ENCODE results near the gene CENPT. TPM values are rescaled to one million over a fixed set of nuclear protein-coding genes. Genes with fewer than 3 reads are reported as not detected.

Gene CENPT
- total and polyA plus RNA-seq, 2 of the 13 experiments (the other 11 are each of a cell fraction or from before 2014, with no cell fraction given): 40.9 to 43.3 TPM

DNA sequence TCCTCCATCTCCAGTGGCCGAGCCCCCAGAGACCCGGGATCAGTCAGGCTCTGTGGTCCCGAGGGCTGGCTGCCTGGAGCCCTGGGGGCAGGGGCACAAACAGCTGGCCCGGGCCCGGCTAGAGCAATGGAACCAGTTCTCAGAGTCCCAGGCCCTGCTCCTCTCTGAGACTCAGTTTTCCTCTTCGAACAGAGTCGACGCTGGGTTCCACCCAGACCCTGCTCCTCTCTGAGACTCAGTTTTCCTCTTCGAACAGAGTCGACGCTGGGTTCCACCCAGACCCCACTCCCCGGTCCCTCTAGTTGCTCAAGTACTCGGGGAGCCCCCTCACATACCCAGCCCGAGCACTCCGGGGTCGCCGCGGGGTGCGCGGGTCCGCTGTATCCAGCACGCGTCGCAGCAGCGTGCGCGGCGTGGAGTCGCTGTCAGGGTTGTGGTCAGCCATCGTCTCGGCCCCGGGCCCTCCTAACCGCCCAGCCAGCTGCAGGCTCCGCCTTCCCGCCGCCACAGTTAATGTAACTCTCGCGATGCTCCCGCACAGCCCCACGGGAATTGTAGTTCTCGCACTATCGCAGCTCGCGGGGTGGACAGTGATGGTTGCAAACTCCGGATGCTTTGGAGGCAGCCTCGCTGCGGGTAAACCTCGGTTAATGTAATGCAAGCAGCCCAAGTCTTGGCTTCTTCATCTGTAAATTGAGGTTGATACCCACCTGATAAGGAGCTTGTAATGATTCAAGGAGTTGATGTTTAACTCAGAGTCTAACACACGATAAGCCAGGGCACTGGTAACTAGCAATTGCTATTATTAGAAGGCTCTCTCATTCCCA is 13.9 kb downstream of the CENPT start (continued):
- no peak for TF ChIP-seq ZBTB10 (CRISPR knock-in tag; IDR thresholded peaks at IDR 0.05; ENCODE audit: borderline replicate concordance)
- no peak for TF ChIP-seq SP140L (CRISPR knock-in tag; IDR thresholded peaks at IDR 0.05; ENCODE audit: borderline replicate concordance)
- TF ChIP-seq NFIC (IDR thresholded peaks at IDR 0.05; ENCODE audit: low read length): no peak; the same call in 1 of the 2 replicates
- no peak for TF ChIP-seq NFIB (CRISPR knock-in tag; IDR thresholded peaks at IDR 0.05; ENCODE audit: borderline replicate concordance)
- 0 out of 2 replicates have a peak, but pooled peaks have one; percentile 45 for TF ChIP-seq ZNF234 (CRISPR knock-in tag; conservative IDR thresholded peaks at IDR 0.05)
- TF ChIP-seq YY1 (IDR thresholded peaks at IDR 0.05; ENCODE audit: insufficient read depth, insufficient replicate concordance, low read depth, low read length): peak; percentile 92
- TF ChIP-seq ZFP37 (CRISPR knock-in tag; IDR thresholded peaks at IDR 0.05; ENCODE audit: borderline replicate concordance): peak; percentile 50; the same call in 1 of the 2 replicates
- TF ChIP-seq ZHX2 (IDR thresholded peaks at IDR 0.05; ENCODE audit: low read depth): peak; percentile 78
- 0 out of 2 replicates have a peak, but pooled peaks have one; percentile 75 for TF ChIP-seq ZHX2 (CRISPR knock-in tag; IDR thresholded peaks at IDR 0.05; ENCODE audit: borderline replicate concordance)
- no peak; the same call in 1 of the 2 replicates for TF ChIP-seq ZNF850 (CRISPR knock-in tag; conservative IDR thresholded peaks at IDR 0.05)
- TF ChIP-seq, protein P1, sequence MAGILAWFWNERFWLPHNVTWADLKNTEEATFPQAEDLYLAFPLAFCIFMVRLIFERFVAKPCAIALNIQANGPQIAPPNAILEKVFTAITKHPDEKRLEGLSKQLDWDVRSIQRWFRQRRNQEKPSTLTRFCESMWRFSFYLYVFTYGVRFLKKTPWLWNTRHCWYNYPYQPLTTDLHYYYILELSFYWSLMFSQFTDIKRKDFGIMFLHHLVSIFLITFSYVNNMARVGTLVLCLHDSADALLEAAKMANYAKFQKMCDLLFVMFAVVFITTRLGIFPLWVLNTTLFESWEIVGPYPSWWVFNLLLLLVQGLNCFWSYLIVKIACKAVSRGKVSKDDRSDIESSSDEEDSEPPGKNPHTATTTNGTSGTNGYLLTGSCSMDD (CRISPR knock-in tag; IDR thresholded peaks at IDR 0.05): 0 out of 2 replicates have a peak, but pooled peaks have one; percentile 53
- TF ChIP-seq CHD2 (IDR thresholded peaks at IDR 0.05; ENCODE audit: low read depth, low read length): peak; percentile 99
- no peak for TF ChIP-seq REXO4 (CRISPR knock-in tag; IDR thresholded peaks at IDR 0.05; ENCODE audit: borderline replicate concordance)
- no peak for TF ChIP-seq MTF2 (CRISPR knock-in tag; IDR thresholded peaks at IDR 0.05; ENCODE audit: borderline replicate concordance)
- no peak for TF ChIP-seq ZNF121 (CRISPR knock-in tag; IDR thresholded peaks at IDR 0.05)
- peak; percentile 85; the same call in 1 of the 2 replicates for TF ChIP-seq ZNF556 (CRISPR knock-in tag; IDR thresholded peaks at IDR 0.05; ENCODE audit: borderline replicate concordance)
- no peak for TF ChIP-seq PRPF4 (IDR thresholded peaks at IDR 0.05; ENCODE audit: low read depth, low read length, poor library complexity, severe bottlenecking)
- TF ChIP-seq LCORL (IDR thresholded peaks at IDR 0.05): no peak
- TF ChIP-seq LCORL (CRISPR knock-in tag; IDR thresholded peaks at IDR 0.05): peak; percentile 65
- TF ChIP-seq ZZZ3 (CRISPR knock-in tag; IDR thresholded peaks at IDR 0.05; ENCODE audit: borderline replicate concordance): peak; percentile 64; the same call in 1 of the 2 replicates
